ENCODE results near the gene STRADA.
A peak's percentile ranks its signal among the peaks of the same experiment; 100 is the strongest.

Gene STRADA

DNA sequence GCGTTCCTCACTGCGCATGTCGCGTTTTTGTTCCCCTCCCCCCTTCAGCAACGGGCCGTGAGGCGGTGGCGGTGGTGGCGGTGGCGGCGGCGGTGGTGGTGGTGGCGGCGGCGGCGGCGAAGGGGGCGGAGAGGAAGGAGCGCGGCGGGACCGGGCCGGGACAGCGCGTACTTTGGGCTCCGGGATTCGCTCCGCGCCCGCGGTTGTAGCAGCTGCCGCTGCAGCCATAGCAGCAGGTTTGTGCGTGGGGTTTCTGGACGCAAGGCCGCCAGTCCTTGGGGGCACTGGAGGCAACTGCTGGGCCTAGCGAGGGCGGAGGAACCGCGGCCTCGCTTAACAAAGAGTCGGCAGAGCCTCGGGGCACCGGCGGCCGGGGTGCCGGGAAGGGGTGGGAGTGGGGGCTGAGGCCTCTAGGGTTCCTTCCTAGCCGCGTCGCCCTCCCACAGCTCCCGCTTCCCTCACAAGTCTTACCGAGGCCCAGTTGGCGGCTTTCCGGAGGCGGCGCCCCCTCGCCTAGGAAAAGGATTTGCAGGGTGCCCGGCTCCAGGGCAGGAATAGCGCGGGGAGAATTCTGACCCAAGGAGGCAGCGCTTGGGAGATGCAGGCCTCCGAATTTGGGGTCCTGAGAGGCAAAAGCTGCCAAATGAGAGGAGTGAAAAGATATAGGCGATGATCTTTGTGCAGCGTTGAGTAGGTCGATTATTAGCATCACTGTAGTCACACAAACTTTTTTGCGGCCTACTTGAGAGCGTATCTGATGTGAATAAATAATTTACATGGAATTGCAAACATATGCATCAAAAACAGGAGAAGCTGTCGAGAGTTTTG lies 32.8 kb upstream of the STRADA start, which contains the start of gene DDX42:
TSS of gene DDX42 (plus strand) at position 30 of the 828 bp plus-strand sequence. CDS start 12,880 bp downstream, outside the sequence.
- peak within 1 kb of the TSS; percentile 99 for H3K27ac ChIP-seq (replicated peaks)
- no peak for TF ChIP-seq GABPA (IDR thresholded peaks at IDR 0.05; ENCODE audit: low read depth)
- peak; percentile 10; the same call in 1 of the 2 replicates for TF ChIP-seq POLR2AphosphoS5 (IDR thresholded peaks at IDR 0.05; ENCODE audit: low read depth)
- no peaks in the 10 kb centered on the region for H3K27me3 ChIP-seq (ENCODE audit: insufficient read depth, poor library complexity, severe bottlenecking)
- H3K4me3 ChIP-seq (replicated peaks; ENCODE audit: insufficient read depth, low read length): peak within 1 kb of the TSS; percentile 76
- DNase-seq (ENCODE audit: low read depth in 1 of 2, low spot score in 1 of 2): peak in 1 of 2 experiments; percentile 40

DNA sequence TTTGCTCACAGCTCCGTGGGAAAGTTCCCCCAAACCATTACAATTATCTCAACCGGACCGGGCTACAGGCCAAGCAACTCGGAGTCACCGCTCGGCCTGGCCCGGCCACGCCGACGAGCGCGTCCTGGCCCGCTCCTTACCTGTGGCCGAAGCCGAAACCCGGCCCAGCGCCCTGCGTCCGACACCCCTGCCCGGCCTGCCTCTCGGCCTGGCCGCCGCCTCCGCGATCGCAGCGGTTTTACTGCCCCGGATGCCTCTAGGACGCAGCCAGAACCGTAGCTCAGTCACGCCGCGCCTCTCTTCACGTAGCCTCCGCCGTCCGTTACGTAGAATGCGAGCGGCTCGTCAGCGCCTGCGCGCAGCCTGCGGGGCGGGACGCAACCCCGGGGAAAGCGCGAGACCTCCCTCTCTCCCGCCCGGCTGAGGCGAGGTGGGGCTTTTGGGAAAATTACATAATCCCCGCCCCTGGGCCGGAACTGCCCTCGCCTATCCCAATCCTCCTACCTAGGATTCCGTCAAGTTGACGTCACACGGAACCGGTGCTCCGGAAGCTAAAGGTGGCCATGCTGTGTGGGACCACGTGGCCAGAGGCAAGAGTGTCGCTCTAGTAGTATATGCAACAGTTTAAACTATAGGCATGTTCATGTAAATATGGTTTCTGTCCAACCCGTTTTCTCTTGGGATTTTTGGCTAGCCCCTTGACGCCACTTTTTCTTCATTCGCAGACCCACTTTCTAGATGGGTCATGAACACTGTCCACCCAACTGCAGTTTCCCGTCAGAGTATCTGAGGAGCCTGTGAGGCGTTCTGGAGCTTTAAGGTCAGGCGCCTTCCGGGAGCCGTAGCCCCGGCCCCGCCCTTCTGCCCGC lies 31.9 kb upstream of the STRADA start, which contains the start of gene CCDC47:
TSS of gene CCDC47 (minus strand) at position 326 of the 869 bp plus-strand sequence. CDS start 7,422 bp downstream, outside the sequence.
- DNase-seq (ENCODE audit: low read depth in 1 of 2, low spot score in 1 of 2): peak; percentile 99
- peak; percentile 93 for TF ChIP-seq GABPA (IDR thresholded peaks at IDR 0.05; ENCODE audit: low read depth)
- TF ChIP-seq POLR2AphosphoS5 (IDR thresholded peaks at IDR 0.05; ENCODE audit: low read depth): peak; percentile 65
- TF ChIP-seq, protein P1, sequence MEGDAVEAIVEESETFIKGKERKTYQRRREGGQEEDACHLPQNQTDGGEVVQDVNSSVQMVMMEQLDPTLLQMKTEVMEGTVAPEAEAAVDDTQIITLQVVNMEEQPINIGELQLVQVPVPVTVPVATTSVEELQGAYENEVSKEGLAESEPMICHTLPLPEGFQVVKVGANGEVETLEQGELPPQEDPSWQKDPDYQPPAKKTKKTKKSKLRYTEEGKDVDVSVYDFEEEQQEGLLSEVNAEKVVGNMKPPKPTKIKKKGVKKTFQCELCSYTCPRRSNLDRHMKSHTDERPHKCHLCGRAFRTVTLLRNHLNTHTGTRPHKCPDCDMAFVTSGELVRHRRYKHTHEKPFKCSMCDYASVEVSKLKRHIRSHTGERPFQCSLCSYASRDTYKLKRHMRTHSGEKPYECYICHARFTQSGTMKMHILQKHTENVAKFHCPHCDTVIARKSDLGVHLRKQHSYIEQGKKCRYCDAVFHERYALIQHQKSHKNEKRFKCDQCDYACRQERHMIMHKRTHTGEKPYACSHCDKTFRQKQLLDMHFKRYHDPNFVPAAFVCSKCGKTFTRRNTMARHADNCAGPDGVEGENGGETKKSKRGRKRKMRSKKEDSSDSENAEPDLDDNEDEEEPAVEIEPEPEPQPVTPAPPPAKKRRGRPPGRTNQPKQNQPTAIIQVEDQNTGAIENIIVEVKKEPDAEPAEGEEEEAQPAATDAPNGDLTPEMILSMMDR (IDR thresholded peaks at IDR 0.05; ENCODE audit: insufficient read depth, low read length): no peak

DNA sequence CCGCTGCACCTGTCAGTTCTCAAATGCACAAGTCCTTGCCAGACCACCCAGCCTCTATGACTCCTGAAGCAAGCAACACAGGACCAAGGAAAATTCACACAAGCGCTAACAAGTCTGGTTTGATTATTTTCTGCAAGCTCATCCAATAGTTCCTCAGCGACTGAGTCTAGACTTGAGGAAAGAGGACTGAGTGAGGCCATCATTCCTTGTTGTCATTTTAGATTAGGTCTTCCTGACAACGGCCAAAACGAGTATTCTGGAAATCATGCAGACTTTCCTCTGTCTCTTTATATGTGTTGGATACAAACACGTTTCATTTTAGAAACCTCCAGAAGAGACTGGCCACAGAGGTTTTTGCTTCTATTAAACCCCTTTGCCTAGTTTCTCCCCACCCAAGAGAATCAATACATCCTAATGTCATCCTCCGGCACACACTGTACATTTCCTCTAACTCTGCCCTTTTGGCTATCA lies 31.2 kb upstream of the STRADA start:
- peak overlapping the region; percentile 99 for H3K27ac ChIP-seq (replicated peaks)
- no peaks in the 10 kb centered on the region for H3K27me3 ChIP-seq (ENCODE audit: insufficient read depth, poor library complexity, severe bottlenecking)
- TF ChIP-seq, protein P2, sequence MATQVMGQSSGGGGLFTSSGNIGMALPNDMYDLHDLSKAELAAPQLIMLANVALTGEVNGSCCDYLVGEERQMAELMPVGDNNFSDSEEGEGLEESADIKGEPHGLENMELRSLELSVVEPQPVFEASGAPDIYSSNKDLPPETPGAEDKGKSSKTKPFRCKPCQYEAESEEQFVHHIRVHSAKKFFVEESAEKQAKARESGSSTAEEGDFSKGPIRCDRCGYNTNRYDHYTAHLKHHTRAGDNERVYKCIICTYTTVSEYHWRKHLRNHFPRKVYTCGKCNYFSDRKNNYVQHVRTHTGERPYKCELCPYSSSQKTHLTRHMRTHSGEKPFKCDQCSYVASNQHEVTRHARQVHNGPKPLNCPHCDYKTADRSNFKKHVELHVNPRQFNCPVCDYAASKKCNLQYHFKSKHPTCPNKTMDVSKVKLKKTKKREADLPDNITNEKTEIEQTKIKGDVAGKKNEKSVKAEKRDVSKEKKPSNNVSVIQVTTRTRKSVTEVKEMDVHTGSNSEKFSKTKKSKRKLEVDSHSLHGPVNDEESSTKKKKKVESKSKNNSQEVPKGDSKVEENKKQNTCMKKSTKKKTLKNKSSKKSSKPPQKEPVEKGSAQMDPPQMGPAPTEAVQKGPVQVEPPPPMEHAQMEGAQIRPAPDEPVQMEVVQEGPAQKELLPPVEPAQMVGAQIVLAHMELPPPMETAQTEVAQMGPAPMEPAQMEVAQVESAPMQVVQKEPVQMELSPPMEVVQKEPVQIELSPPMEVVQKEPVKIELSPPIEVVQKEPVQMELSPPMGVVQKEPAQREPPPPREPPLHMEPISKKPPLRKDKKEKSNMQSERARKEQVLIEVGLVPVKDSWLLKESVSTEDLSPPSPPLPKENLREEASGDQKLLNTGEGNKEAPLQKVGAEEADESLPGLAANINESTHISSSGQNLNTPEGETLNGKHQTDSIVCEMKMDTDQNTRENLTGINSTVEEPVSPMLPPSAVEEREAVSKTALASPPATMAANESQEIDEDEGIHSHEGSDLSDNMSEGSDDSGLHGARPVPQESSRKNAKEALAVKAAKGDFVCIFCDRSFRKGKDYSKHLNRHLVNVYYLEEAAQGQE (IDR thresholded peaks at IDR 0.05; ENCODE audit: insufficient replicate concordance, low read depth): no peak
- TF ChIP-seq, protein P1 (IDR thresholded peaks at IDR 0.05; ENCODE audit: insufficient read depth, low read length): no peak
- TF ChIP-seq SPI1 (IDR thresholded peaks at IDR 0.05; ENCODE audit: borderline replicate concordance, low read depth) (no peak), POLR2AphosphoS5 (IDR thresholded peaks at IDR 0.05; ENCODE audit: low read depth) (no peak), GABPA (IDR thresholded peaks at IDR 0.05; ENCODE audit: low read depth) (no peak)
- H3K4me3 ChIP-seq (replicated peaks; ENCODE audit: insufficient read depth, low read length): peak overlapping the region; percentile 76
- peak in 1 of 2 experiments; percentile 16 for DNase-seq (ENCODE audit: low read depth in 1 of 2, low spot score in 1 of 2)

More for the DNA sequence above, 31.9 kb upstream of the STRADA start, which contains the start of gene CCDC47:
- Histone ChIP-seq H3K4me3 (replicated peaks; ENCODE audit: insufficient read depth, low read length) (peak within 1 kb of the TSS; percentile 76), H3K27me3 (ENCODE audit: insufficient read depth, poor library complexity, severe bottlenecking) (no peaks in the 10 kb centered on the region), H3K27ac (replicated peaks) (peak within 1 kb of the TSS; percentile 99)

DNA sequence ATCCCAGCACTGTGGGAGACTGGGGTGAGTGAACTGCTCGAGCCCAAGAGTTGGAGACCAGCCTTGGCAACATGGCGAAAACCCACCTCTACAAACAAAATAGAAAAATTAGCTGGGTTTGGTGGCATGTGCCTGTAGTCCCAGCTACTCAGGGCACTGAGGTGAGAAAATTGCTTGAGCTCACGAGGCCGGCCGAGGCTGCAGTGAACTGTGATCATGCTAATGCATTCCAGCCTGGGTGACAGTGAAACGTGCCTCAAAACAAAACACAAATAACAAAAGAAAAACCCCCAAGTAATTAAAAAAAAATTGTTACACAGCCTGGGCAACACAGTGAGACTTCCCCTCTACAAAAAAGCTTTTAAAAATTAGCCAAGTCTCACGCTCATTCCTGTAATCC lies 26.8 kb upstream of the STRADA start:
- H3K4me3 ChIP-seq (replicated peaks; ENCODE audit: insufficient read depth, low read length): no peak overlapping the region
- TF ChIP-seq SPI1 (IDR thresholded peaks at IDR 0.05; ENCODE audit: borderline replicate concordance, low read depth) (no peak), GABPA (IDR thresholded peaks at IDR 0.05; ENCODE audit: low read depth) (no peak), POLR2AphosphoS5 (IDR thresholded peaks at IDR 0.05; ENCODE audit: low read depth) (no peak)
- TF ChIP-seq, protein P1 (IDR thresholded peaks at IDR 0.05; ENCODE audit: insufficient read depth, low read length): no peak
- TF ChIP-seq, protein P2 (IDR thresholded peaks at IDR 0.05; ENCODE audit: insufficient replicate concordance, low read depth): no peak
- no peak overlapping the region for H3K27ac ChIP-seq (replicated peaks)
- DNase-seq (ENCODE audit: low read depth in 1 of 2, low spot score in 1 of 2): no peak
- H3K27me3 ChIP-seq (ENCODE audit: insufficient read depth, poor library complexity, severe bottlenecking): no peaks in the 10 kb centered on the region
